Prostate gland (tissue), 2 donors: ENCODE data around the gene F2R. TPM values are rescaled to one million over a fixed set of nuclear protein-coding genes. Genes with fewer than 3 reads are reported as not detected.
"Not testable (repeated sequence)": the region's sequence is repeated elsewhere in the genome, so short reads cannot be mapped to it uniquely, and the experiment has no call there.

Experiments
- DNase-seq: peaks from one replicate; pipeline ENCODE4 v3.0.0-alpha.2; 2019; ENCODE audit warnings: low spot score
- H3K27ac ChIP-seq, 2 donors: fragments of 200-600 bp; sonication (generic); 2 replicates each; pipeline ENCODE4 v1.5.1; 2017 to 2019
- H3K27me3 ChIP-seq: fragments of 200-600 bp; sonication (generic); replicated peaks from 2 replicates; pipeline ENCODE4 v1.5.1; 2019; ENCODE audit not compliant: insufficient read depth
- H3K36me3 ChIP-seq, 2 donors: fragments of 200-600 bp; sonication (generic); 1 replicate in 1 of 2; 2 replicates in 1 of 2; pipeline versions ENCODE4 v1.5.1 to v1.8.1; 2017 to 2019
- H3K4me1 ChIP-seq: fragments of 200-600 bp; sonication (generic); replicated peaks from 2 replicates; pipeline ENCODE4 v1.5.1; 2019
- H3K4me3 ChIP-seq, 2 donors: fragments of 200-600 bp; sonication (generic); 2 replicates each; pipeline ENCODE4 v1.5.1; 2017 to 2019
- H3K9me3 ChIP-seq: fragments of 200-600 bp; sonication (generic); 2 replicates; pipeline ENCODE4 v1.5.1; 2017
- CTCF ChIP-seq, 4 experiments: fragments of 200-600 bp in 2 of 4; fragments of 450-650 bp in 2 of 4; sonication (generic) in 2 of 4; IDR thresholded peaks; 1 replicate in 3 of 4; 2 replicates in 1 of 4; pipeline ENCODE4 v1.5.1; 2016 to 2019; ENCODE audit warnings: antibody characterized with exemption in 4 of 4, mild to moderate bottlenecking in 2 of 4, moderate library complexity in 2 of 4
- POLR2A ChIP-seq: fragments of 450-650 bp; IDR thresholded peaks from one replicate; pipeline ENCODE4 v1.6.1; 2016; ENCODE audit warnings: antibody characterized with exemption, mild to moderate bottlenecking
- POLR2AphosphoS5 ChIP-seq: sonication (generic); formaldehyde crosslinking; IDR thresholded peaks from one replicate; pipeline ENCODE4 v1.6.1; 2017; ENCODE audit warnings: antibody characterized with exemption
- WGBS: methylation state at CpG from one replicate; pipeline ENCODE4 v1.1.5; 2018; 5-methylcytosine and 5-hydroxymethylcytosine counted together
- intact Hi-C: fragments of 100-400 bp; cut with DNase I; formaldehyde crosslinking; loops from one replicate; pipeline ENCODE4 v1.14.2; 2022
- total RNA-seq, 2 donors: library from RNA; depleted of rRNA; stranded (reverse); fragments of >200 nt; gene quantifications; one replicate each; pipeline ENCODE4 v1.1.0, GENCODE V29; 2016

Gene F2R
- total RNA-seq, 2 donors from 2014 or later: 4.1 to 22.3 TPM

GRCh38 chr5:76677849-76678472, 38.0 kb upstream of the F2R start:
- Histone ChIP-seq H3K4me1 (no peaks in the 10 kb centered on the region), H3K27me3 (no peaks in the 10 kb centered on the region), H3K4me3 (no peak overlapping the region), H3K36me3 (no peaks in the 10 kb centered on the region), H3K9me3 (no peaks in the 10 kb centered on the region), H3K27ac (no peak overlapping the region)
- 97% methylated on average over 8 of the region's 8 CpGs for WGBS
- DNase-seq: no peak
- TF ChIP-seq POLR2AphosphoS5: no peak
- no peak for TF ChIP-seq POLR2A
- no peak for TF ChIP-seq CTCF (IDR thresholded peaks at IDR 0.05)
- intact Hi-C loops: no loop called here

GRCh38 chr5:76679231-76679630, 36.7 kb upstream of the F2R start:
- no peak overlapping the region for H3K27ac ChIP-seq
- DNase-seq: no peak
- H3K4me3 ChIP-seq: no peak overlapping the region
- no peaks in the 10 kb centered on the region for H3K9me3 ChIP-seq
- TF ChIP-seq CTCF (IDR thresholded peaks at IDR 0.05) (no peak), POLR2AphosphoS5 (no peak), POLR2A (no peak)
- no peaks in the 10 kb centered on the region for H3K4me1 ChIP-seq
- H3K27me3 ChIP-seq: no peaks in the 10 kb centered on the region
- 77% methylated on average over 3 of the region's 3 CpGs for WGBS
- intact Hi-C loops: no loop called here
- no peaks in the 10 kb centered on the region for H3K36me3 ChIP-seq

DNA sequence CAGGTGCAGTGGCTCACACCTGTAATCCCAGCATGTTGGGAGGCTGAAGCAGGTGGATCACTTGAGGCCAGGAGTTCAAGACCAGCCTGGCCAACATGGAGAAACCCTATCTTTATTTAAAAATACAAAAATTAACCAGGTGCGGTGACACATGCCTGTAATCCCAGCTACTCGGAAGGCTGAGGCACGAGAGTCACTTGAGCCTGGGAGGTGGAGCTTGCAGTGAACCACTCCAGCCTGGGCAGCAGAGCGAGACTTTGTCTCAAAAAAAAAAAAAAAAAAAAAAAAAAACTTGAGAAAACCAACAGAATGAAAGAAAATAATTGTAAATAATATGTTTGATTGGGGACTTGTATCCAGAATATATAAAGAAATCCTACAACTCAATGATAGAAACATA, 35.1 kb upstream of the F2R start:
- H3K9me3 ChIP-seq, H3K4me1 ChIP-seq, H3K36me3 ChIP-seq, H3K27ac ChIP-seq, intact Hi-C loops, H3K4me3 ChIP-seq, H3K27me3 ChIP-seq, DNase-seq: not testable (repeated sequence)
- 96% methylated on average over 4 of the region's 4 CpGs for WGBS

DNA sequence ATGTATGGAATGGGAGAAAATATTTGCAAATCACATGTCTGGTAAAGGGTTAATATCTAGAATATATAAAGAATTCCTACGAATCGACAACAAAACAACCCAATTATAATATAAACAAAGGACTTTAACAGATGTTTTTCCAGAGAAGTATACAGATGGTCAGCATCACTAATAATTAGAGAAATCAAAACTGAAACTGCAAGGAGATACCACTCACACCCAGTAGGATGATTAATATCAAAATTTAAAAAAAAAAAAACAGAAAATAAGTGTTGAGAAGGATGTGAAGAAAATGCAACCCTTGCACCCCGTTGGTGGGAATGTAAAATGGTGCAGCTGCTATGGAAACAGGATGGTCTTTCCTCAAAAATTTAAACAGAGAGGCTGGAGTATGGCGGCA, 34.6 kb upstream of the F2R start:
- no peak for TF ChIP-seq POLR2AphosphoS5
- TF ChIP-seq POLR2A: no peak
- TF ChIP-seq CTCF (IDR thresholded peaks at IDR 0.05): no peak
- DNase-seq: no peak
- intact Hi-C loops: no loop called here
- H3K9me3 ChIP-seq: no peaks in the 10 kb centered on the region
- no peak overlapping the region for H3K27ac ChIP-seq
- 74% methylated on average over 4 of the region's 4 CpGs for WGBS
- no peak overlapping the region for H3K4me3 ChIP-seq
- H3K36me3 ChIP-seq: no peaks in the 10 kb centered on the region
- no peaks in the 10 kb centered on the region for H3K4me1 ChIP-seq
- no peaks in the 10 kb centered on the region for H3K27me3 ChIP-seq

DNA sequence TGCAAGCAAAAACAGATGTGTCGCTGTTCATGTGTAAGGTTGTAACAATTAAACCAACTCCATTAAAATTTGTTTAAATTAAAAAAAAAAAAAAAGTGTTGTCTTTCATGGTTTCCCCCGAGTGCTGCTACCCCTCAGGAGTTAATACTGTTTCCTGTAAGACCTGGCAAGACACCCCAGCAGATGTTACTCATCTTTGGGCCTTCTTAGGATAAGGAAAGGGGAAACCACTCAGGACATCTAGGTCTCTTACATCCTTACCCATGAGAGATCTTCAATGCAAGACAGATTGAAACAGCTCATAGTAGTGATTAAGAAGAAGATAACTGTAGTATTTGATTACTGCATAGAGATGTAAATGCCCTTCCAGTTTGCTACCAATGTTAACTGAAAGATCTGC, 33.5 kb upstream of the F2R start:
- DNase-seq: no peak
- 70% methylated on average over 2 of the region's 2 CpGs for WGBS
- Histone ChIP-seq H3K27me3 (no peaks in the 10 kb centered on the region), H3K4me3 (no peak overlapping the region), H3K27ac (no peak overlapping the region), H3K36me3 (no peaks in the 10 kb centered on the region), H3K9me3 (no peaks in the 10 kb centered on the region), H3K4me1 (no peaks in the 10 kb centered on the region)
- intact Hi-C loops: no loop called here
- no peak for TF ChIP-seq POLR2AphosphoS5
- TF ChIP-seq POLR2A: no peak
- no peak for TF ChIP-seq CTCF (IDR thresholded peaks at IDR 0.05)
